ENCODE data around the gene VSNL1.

VSNL1 gene

DNA sequence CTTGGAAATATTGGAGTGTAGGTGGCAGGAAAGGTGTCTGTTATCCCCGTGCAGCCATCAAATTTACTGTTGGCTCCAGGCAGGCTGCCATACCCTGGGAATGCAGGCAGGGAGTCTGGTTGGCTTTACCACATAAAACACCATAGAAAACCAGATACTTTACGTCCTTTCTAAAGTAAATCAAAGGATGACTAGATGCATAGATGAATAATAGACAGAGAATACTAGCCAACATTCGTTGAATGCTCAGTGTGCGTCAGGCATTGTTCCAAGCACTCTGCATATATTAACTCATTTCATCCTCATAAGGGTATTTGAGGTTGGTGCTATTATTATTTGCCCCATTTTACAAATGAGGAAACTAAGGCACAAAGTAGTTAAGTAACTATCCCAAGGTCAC lies 65.2 kb downstream of the VSNL1 start:
- H3K4me3 ChIP-seq (ENCODE audit: low read depth, low read length): no peak overlapping the region
- TF ChIP-seq, protein P1, sequence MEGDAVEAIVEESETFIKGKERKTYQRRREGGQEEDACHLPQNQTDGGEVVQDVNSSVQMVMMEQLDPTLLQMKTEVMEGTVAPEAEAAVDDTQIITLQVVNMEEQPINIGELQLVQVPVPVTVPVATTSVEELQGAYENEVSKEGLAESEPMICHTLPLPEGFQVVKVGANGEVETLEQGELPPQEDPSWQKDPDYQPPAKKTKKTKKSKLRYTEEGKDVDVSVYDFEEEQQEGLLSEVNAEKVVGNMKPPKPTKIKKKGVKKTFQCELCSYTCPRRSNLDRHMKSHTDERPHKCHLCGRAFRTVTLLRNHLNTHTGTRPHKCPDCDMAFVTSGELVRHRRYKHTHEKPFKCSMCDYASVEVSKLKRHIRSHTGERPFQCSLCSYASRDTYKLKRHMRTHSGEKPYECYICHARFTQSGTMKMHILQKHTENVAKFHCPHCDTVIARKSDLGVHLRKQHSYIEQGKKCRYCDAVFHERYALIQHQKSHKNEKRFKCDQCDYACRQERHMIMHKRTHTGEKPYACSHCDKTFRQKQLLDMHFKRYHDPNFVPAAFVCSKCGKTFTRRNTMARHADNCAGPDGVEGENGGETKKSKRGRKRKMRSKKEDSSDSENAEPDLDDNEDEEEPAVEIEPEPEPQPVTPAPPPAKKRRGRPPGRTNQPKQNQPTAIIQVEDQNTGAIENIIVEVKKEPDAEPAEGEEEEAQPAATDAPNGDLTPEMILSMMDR (IDR thresholded peaks at IDR 0.05; ENCODE audit: low read depth, low read length): no peak
- in situ Hi-C loops (cut with HindIII; ENCODE audit: low sequenced_read_pairs): no loop called here
- peak; percentile 12 for DNase-seq (ENCODE audit: low read depth, low spot score)

DNA sequence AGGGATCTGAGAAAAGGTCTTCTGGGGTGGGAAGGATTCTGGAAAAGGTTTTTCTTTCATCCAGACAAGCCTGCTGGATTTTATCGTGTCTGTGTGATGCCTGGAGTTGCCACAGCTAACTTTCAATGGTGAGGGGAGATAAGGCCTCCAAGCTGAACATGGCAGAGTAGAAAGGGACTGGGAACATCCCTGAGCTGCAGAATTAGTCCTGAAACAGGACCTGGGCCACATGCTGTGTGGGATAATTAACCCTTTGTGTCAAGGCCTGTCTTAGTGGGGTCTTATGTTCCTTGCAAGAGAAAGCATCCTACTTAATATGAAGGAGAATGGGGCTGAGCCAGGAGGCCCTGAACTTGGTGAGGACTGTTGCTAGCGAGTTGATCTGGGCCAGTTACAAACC lies 66.4 kb downstream of the VSNL1 start:
- no peak for DNase-seq (ENCODE audit: low read depth, low spot score)
- TF ChIP-seq, protein P1 (IDR thresholded peaks at IDR 0.05; ENCODE audit: low read depth, low read length): no peak
- H3K4me3 ChIP-seq (ENCODE audit: low read depth, low read length): no peak overlapping the region
- in situ Hi-C loops (cut with HindIII; ENCODE audit: low sequenced_read_pairs): no loop called here

DNA sequence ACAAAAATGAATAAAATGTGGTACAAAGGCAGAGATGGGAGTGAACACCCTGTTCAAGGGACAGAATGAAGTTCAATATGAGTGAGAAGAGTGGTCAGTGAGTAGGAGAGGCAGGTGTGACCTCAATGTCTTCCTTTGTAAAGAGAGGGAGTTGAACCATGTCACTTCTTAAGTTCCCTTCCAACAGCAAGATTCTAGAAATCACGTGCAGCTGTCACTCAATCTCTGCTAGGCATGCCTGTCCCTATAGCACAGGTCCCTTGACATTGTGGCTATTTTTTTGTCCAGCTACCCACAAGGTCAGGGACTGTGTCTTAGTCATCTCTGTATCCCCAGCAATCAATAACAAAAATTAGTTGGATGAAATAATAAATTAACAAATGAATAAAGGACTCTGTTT lies 66.9 kb downstream of the VSNL1 start:
- TF ChIP-seq, protein P1 (IDR thresholded peaks at IDR 0.05; ENCODE audit: low read depth, low read length): no peak
- in situ Hi-C loops (cut with HindIII; ENCODE audit: low sequenced_read_pairs): no loop called here
- DNase-seq (ENCODE audit: low read depth, low spot score): no peak
- no peak overlapping the region for H3K4me3 ChIP-seq (ENCODE audit: low read depth, low read length)

DNA sequence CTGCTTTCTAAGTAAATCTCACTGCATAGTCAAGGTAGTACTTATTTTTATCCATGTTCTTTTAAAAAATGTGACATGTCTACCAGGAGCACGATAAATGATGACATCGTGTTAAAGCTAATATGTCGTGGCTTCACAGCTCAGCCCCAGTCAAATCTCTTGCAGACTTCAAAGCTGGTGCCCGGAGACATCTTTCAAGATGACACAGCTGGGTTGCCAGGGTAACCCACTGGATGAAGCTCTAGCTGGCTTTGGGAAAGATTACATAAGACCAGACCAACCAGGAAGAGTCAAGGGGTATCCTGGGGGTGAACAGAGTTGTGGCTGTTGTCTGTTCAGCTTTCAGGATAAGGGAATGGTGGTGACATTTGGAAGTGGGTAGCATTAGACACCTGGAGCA lies 67.8 kb downstream of the VSNL1 start:
- DNase-seq (ENCODE audit: low read depth, low spot score): no peak
- TF ChIP-seq, protein P1 (IDR thresholded peaks at IDR 0.05; ENCODE audit: low read depth, low read length): no peak
- H3K4me3 ChIP-seq (ENCODE audit: low read depth, low read length): no peak overlapping the region
- in situ Hi-C loops (cut with HindIII; ENCODE audit: low sequenced_read_pairs): no loop called here

DNA sequence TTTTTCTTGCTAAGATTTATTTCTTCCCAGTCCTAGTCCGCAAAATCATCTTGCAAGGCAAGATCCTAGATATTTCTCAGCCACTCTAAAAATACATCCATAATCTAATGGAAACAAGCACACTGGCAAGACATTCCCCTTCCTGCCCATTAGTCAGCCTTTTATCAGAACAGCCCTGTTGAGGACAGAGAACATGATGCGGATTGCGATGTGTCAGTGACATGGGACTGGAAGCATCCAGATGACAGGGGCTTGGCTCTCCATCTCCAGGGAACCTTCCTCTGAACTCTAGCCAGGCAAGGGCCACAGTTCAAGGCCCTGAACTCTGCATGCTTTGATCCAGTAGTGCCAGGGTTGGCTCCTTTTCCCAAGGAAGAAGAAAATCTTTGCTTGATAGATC lies 70.0 kb downstream of the VSNL1 start:
- H3K4me3 ChIP-seq (ENCODE audit: low read depth, low read length): no peak overlapping the region
- TF ChIP-seq, protein P1 (IDR thresholded peaks at IDR 0.05; ENCODE audit: low read depth, low read length): no peak
- in situ Hi-C loops (cut with HindIII; ENCODE audit: low sequenced_read_pairs): no loop called here
- DNase-seq (ENCODE audit: low read depth, low spot score): no peak

DNA sequence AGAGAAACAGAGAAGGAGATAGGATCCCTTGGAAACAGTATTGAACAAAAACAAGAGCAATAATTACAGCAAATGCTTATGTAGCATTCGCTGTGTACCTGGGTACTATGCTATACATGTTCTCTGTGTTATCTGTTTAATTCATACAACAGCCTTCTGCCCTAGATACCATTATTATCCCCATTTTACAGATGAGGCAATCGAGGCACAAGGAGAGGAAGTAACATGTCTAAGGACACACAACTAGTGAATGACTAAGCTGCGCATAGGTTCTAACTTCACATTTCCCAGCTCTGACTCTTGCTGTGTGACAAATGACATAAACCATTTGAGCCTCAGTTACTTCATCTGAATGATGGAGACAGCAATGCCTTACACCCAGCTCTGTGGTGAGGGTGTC lies 70.5 kb downstream of the VSNL1 start:
- no peak overlapping the region for H3K4me3 ChIP-seq (ENCODE audit: low read depth, low read length)
- in situ Hi-C loops (cut with HindIII; ENCODE audit: low sequenced_read_pairs): no loop called here
- TF ChIP-seq, protein P1 (IDR thresholded peaks at IDR 0.05; ENCODE audit: low read depth, low read length): no peak
- no peak for DNase-seq (ENCODE audit: low read depth, low spot score)
